K562 treated with DMSO at 1 percent for 48 hours (cell line): ENCODE data around the gene FAM200B. TPM values are rescaled to one million over a fixed set of nuclear protein-coding genes. Genes with fewer than 3 reads are reported as not detected.

Experiments
- total RNA-seq: library from RNA; unstranded; fragments of 300-600 nt; gene quantifications from 2 replicates; pipeline ENCODE4 v1.2.3, GENCODE V29; 2022; ENCODE audit warnings: low replicate concordance; ENCODE audit errors: extremely low read depth

Gene FAM200B
- total RNA-seq: not detected in 2 replicates

GRCh38 chr4:15681372-15682241 is at the start of gene FAM200B:
TSS of gene FAM200B (plus strand) at chr4:15681827. CDS start at chr4:15686978, 5,151 bp downstream.

GRCh38 chr4:15655223-15656037 is 26.2 kb upstream of the FAM200B start, which contains the start of gene FBXL5:
TSS of gene FBXL5 (minus strand) at chr4:15655357. CDS start at chr4:15655287, 70 bp downstream.

GRCh38 chr4:15702941-15703403 is 21.3 kb downstream of the FAM200B start, which contains the start of gene BST1:
TSS of gene BST1 (plus strand) at chr4:15703065. CDS start at chr4:15703145, 80 bp downstream.

Other genes starting within 250 kb of the FAM200B start
- not detected in 2 replicates for gene CC2D2A, start 211.9 kb upstream of the FAM200B start, total RNA-seq
- gene FBXL5, start 26.5 kb upstream of the FAM200B start, total RNA-seq: not detected in 2 replicates
- not detected in 2 replicates for gene BST1, start 21.2 kb downstream of the FAM200B start, total RNA-seq
- gene CD38, start 96.5 kb downstream of the FAM200B start, total RNA-seq: not detected in 2 replicates